B cell (primary cell): ENCODE measurements around the gene CTNNA2. TPM values are rescaled to one million over a fixed set of nuclear protein-coding genes. Genes with fewer than 3 reads are reported as not detected.

Source experiments
- ATAC-seq: fragments of 200-7000 bp; cut with Tn5 transposase; one replicate; pipeline ENCODE4 v1.10.0; 2021; ENCODE audit warnings: low read depth, mild to moderate bottlenecking, moderate number of reproducible peaks, moderate library complexity
- CTCF ChIA-PET: fragments of 350-600 bp; sonication (Branson Sonifier 250); formaldehyde crosslinking; loops from one replicate; lab custom pipeline; 2021; ENCODE audit warnings: antibody characterized with exemption, inconsistent platforms; lab: Charles Lee
- POLR2A ChIA-PET: fragments of 350-600 bp; sonication (Branson Sonifier 250); formaldehyde crosslinking; loops from one replicate; lab custom pipeline; 2021; ENCODE audit warnings: antibody characterized with exemption; lab: Charles Lee
- DNase-seq: peaks from one replicate; pipeline ENCODE4 v3.0.0; 2013
- H2AFZ ChIP-seq: 2 replicates; pipeline ENCODE4 v1.6.1; 2012; ENCODE audit warnings: mild to moderate bottlenecking, low read depth, low read length; ENCODE audit not compliant: insufficient read depth, poor library complexity, severe bottlenecking
- H3K27ac ChIP-seq, 2 donors: 1 replicate in 1 of 2; 2 replicates in 1 of 2; pipeline ENCODE4 v1.5.1; 2012 to 2013; ENCODE audit warnings: low read length in 2 of 2, mild to moderate bottlenecking in 2 of 2, moderate library complexity in 1 of 2
- H3K27me3 ChIP-seq, 4 experiments: fragments of 200-600 bp in 1 of 4; sonication (generic) in 1 of 4; replicated peaks in 1 of 4; 1 replicate in 2 of 4; 2 replicates in 2 of 4; pipeline versions ENCODE4 v1.6.1 to v1.7.0; 2013 to 2016; ENCODE audit warnings: low read length in 3 of 4, mild to moderate bottlenecking in 2 of 4, mixed read lengths in 1 of 4, moderate library complexity in 1 of 4; ENCODE audit not compliant: insufficient read depth in 4 of 4, control insufficient read depth in 3 of 4; ENCODE audit errors: control extremely low read depth in 1 of 4
- H3K36me3 ChIP-seq, 2 experiments: replicated peaks in 1 of 2; 1 replicate in 1 of 2; 2 replicates in 1 of 2; pipeline versions ENCODE4 v1.6.1 to v1.7.1; 2013; ENCODE audit warnings: low read length in 1 of 2; ENCODE audit not compliant: insufficient read depth in 2 of 2, control insufficient read depth in 1 of 2; ENCODE audit errors: control extremely low read depth in 1 of 2, extremely low read depth in 1 of 2
- H3K4me1 ChIP-seq, 2 donors: fragments of 200-600 bp in 1 of 2; sonication (generic) in 1 of 2; 1 replicate in 1 of 2; 2 replicates in 1 of 2; pipeline versions ENCODE4 v1.5.1 to v1.6.1; 2013 to 2017; ENCODE audit warnings: low read length in 2 of 2; ENCODE audit not compliant: control insufficient read depth in 2 of 2, insufficient read depth in 2 of 2
- H3K4me2 ChIP-seq: replicated peaks from 2 replicates; pipeline ENCODE3; 2012; ENCODE audit warnings: mild to moderate bottlenecking, low read depth, low read length; ENCODE audit not compliant: poor library complexity, severe bottlenecking
- H3K4me3 ChIP-seq, 5 experiments: fragments of 200-600 bp in 1 of 5; sonication (generic) in 1 of 5; 1 replicate in 3 of 5; 2 replicates in 2 of 5; pipeline versions ENCODE4 v1.5.1 to v1.7.0; 2011 to 2016; ENCODE audit warnings: low read length in 4 of 5, mild to moderate bottlenecking in 4 of 5, low read depth in 2 of 5, control low read depth in 1 of 5, moderate library complexity in 1 of 5; ENCODE audit not compliant: insufficient read depth in 1 of 5; ENCODE audit errors: control extremely low read depth in 1 of 5, extremely low read depth in 1 of 5
- H3K79me2 ChIP-seq: fragments of 200-600 bp; sonication (generic); one replicate; pipeline ENCODE4 v1.6.0; 2016; ENCODE audit warnings: low read length; ENCODE audit not compliant: control insufficient read depth, insufficient read depth
- H3K9ac ChIP-seq: fragments of 200-600 bp; sonication (generic); 2 replicates; pipeline ENCODE4 v1.6.1; 2017; ENCODE audit warnings: mild to moderate bottlenecking, low read length, moderate library complexity
- H3K9me3 ChIP-seq, 3 donors: one replicate each; pipeline versions ENCODE4 v1.6.1 to v1.7.1; 2013; ENCODE audit warnings: low read length in 2 of 3; ENCODE audit not compliant: control insufficient read depth in 2 of 3, insufficient read depth in 1 of 3; ENCODE audit errors: control extremely low read depth in 1 of 3
- H4K20me1 ChIP-seq: 2 replicates; pipeline ENCODE4 v1.6.0; 2012; ENCODE audit warnings: mild to moderate bottlenecking, low read length; ENCODE audit not compliant: insufficient read depth, control insufficient read depth, poor library complexity, severe bottlenecking
- H3K27ac Mint-ChIP-seq: one replicate; pipeline ENCODE4 v1.8.0; 2021; ENCODE audit warnings: mixed read lengths
- H3K27me3 Mint-ChIP-seq: one replicate; pipeline ENCODE4 v1.8.0; 2021; ENCODE audit warnings: mixed read lengths
- H3K4me1 Mint-ChIP-seq: one replicate; pipeline ENCODE4 v1.8.0; 2021; ENCODE audit warnings: mixed read lengths
- H3K4me3 Mint-ChIP-seq: one replicate; pipeline ENCODE4 v1.8.0; 2021; ENCODE audit warnings: mixed read lengths
- H3K9me3 Mint-ChIP-seq: one replicate; pipeline ENCODE4 v1.8.0; 2022; ENCODE audit warnings: mixed read lengths; ENCODE audit not compliant: insufficient read depth
- EZH2 ChIP-seq: IDR thresholded peaks from 2 replicates; pipeline ENCODE4 v1.6.1; 2012; ENCODE audit warnings: borderline replicate concordance, low read depth, mild to moderate bottlenecking, moderate library complexity, low read length; ENCODE audit not compliant: insufficient read depth, poor library complexity, severe bottlenecking
- WGBS: methylation state at CpG from one replicate; pipeline ENCODE4 v1.1.5; 2013; ENCODE audit warnings: missing lambda C conversion rate; ENCODE audit not compliant: insufficient coverage; 5-methylcytosine and 5-hydroxymethylcytosine counted together
- intact Hi-C: fragments of 100-400 bp; cut with micrococcal nuclease; formaldehyde crosslinking; loops from one replicate; pipeline ENCODE4 v1.10.0; 2022
- polyA plus RNA-seq: library from polyadenylated mRNA; depleted of rRNA; stranded (reverse); fragments of >200 nt; gene quantifications from 2 replicates; pipeline ENCODE4 v1.2.3, GENCODE V29; 2012
- total RNA-seq, 2 donors: library from RNA; stranded (reverse); fragments of 120-200 nt in 1 of 2; gene quantifications; 1 replicate in 1 of 2; 2 replicates in 1 of 2; pipeline versions ENCODE4 v1.2.3 to v1.2.4, GENCODE V29; 2013 to 2022
- TF ChIP-seq, protein P1 (sequence below): fragments of 200-600 bp; IDR thresholded peaks from one replicate; pipeline ENCODE4 v1.8.0; 2022; ENCODE audit warnings: antibody characterized with exemption, mild to moderate bottlenecking

The CTNNA2 gene
- total and polyA plus RNA-seq, 2 donors (not counting 1 experiment from before 2014, with no cell fraction given), result not detected

DNA sequence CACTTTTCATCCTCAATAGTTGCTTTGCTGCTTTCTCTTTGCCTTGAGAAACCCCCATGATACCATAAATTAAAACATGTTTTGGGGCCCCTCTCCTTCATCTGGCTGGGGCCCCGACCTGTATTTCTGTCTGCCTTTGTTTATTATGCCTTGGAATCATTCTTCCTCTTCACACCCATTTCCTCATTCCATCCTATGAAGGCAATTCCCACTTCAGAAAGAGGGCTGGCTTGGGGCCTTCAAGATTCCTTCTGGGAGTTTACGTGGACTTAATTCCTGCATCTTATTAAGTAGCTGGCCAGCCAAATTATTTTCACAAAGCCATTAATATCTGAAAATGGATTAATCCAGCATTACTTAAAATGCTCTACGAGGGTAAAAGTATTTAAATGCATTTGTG is 798.5 kb downstream of the CTNNA2 start:
- Mint-ChIP-seq H3K4me1 (no peaks in the 10 kb centered on the region), H3K27ac (no peak overlapping the region), H3K4me3 (no peak overlapping the region), H3K27me3 (peaks cover 2% of the 10 kb centered on the region), H3K9me3 (no peaks in the 10 kb centered on the region)
- intact Hi-C loops, result no loop called here
- Histone ChIP-seq H3K9me3 (no peaks in the 10 kb centered on the region), H4K20me1 (no peaks in the 10 kb centered on the region), H3K79me2 (no peaks in the 10 kb centered on the region), H2AFZ (no peak overlapping the region), H3K9ac (no peak overlapping the region), H3K4me3 (no peak overlapping the region), H3K4me1 (no peaks in the 10 kb centered on the region), H3K27me3 (no peaks in the 10 kb centered on the region), H3K36me3 (no peaks in the 10 kb centered on the region), H3K27ac (no peak overlapping the region), H3K4me2 (no peak overlapping the region)
- no peak for DNase-seq
- WGBS, result 50% methylated on average over 2 of the region's 3 CpGs
- ChIA-PET CTCF (no interaction called here), POLR2A (no interaction called here)
- ATAC-seq, result no peak
- TF ChIP-seq, protein P1, sequence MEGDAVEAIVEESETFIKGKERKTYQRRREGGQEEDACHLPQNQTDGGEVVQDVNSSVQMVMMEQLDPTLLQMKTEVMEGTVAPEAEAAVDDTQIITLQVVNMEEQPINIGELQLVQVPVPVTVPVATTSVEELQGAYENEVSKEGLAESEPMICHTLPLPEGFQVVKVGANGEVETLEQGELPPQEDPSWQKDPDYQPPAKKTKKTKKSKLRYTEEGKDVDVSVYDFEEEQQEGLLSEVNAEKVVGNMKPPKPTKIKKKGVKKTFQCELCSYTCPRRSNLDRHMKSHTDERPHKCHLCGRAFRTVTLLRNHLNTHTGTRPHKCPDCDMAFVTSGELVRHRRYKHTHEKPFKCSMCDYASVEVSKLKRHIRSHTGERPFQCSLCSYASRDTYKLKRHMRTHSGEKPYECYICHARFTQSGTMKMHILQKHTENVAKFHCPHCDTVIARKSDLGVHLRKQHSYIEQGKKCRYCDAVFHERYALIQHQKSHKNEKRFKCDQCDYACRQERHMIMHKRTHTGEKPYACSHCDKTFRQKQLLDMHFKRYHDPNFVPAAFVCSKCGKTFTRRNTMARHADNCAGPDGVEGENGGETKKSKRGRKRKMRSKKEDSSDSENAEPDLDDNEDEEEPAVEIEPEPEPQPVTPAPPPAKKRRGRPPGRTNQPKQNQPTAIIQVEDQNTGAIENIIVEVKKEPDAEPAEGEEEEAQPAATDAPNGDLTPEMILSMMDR, result no peak
- no peak for TF ChIP-seq EZH2

DNA sequence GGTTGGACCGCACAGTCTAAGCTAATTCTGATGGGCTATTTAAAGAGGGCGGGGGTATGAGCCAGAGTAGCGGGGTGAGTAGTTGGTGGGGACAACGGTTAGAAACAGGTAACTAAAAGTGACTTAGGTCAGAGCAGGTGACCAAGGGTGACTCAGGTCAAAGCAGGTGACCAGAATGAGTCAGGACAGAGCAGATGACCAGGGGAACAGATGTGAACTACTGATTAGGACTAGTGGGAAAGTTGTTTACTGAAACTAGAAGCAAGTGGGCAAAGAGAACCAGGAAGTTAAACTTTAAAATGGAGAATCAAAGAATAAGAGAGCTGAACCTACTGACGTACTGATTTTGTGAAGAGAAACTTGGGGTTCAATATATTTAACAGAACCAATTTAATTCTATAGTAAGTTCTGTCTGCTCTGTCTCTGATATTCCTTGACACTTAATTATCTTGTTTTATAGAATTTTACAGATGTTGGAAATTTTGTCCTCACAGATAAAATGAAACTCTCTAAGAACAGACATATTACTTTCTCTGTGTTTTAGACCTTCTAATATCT is 799.5 kb downstream of the CTNNA2 start:
- ChIA-PET CTCF (no interaction called here), POLR2A (no interaction called here)
- Histone ChIP-seq H3K36me3 (no peaks in the 10 kb centered on the region), H2AFZ (no peak overlapping the region), H3K4me1 (no peaks in the 10 kb centered on the region), H3K27ac (no peak overlapping the region), H3K79me2 (no peaks in the 10 kb centered on the region), H3K9me3 (no peaks in the 10 kb centered on the region), H3K4me3 (no peak overlapping the region), H3K4me2 (no peak overlapping the region), H3K27me3 (no peaks in the 10 kb centered on the region), H4K20me1 (no peaks in the 10 kb centered on the region), H3K9ac (no peak overlapping the region)
- H3K9me3 Mint-ChIP-seq, result no peaks in the 10 kb centered on the region
- H3K27ac Mint-ChIP-seq, result no peak overlapping the region
- ATAC-seq (no peak), DNase-seq (no peak)
- H3K27me3 Mint-ChIP-seq, result no peaks in the 10 kb centered on the region
- TF ChIP-seq, protein P1, result no peak
- no peak for TF ChIP-seq EZH2
- no peak overlapping the region for H3K4me3 Mint-ChIP-seq
- no peaks in the 10 kb centered on the region for H3K4me1 Mint-ChIP-seq
- 75% methylated on average over 4 of the region's 5 CpGs for WGBS
- intact Hi-C loops, result no loop called here
